Hematopoietic multipotent progenitor cell treated with erythropoietin and hydrocortisone succinate and interleukin-3 and kit ligand, for 4 days (in vitro differentiated cells): ENCODE measurements around the gene HHATL.

ENCODE experiments used
- DNase-seq: peaks from one replicate; pipeline ENCODE4 v3.0.0-alpha.2; 2015

Gene HHATL

GRCh38 chr3:42662813-42663535 lies 39.6 kb downstream of the HHATL start:
- DNase-seq, result no peak

DNA sequence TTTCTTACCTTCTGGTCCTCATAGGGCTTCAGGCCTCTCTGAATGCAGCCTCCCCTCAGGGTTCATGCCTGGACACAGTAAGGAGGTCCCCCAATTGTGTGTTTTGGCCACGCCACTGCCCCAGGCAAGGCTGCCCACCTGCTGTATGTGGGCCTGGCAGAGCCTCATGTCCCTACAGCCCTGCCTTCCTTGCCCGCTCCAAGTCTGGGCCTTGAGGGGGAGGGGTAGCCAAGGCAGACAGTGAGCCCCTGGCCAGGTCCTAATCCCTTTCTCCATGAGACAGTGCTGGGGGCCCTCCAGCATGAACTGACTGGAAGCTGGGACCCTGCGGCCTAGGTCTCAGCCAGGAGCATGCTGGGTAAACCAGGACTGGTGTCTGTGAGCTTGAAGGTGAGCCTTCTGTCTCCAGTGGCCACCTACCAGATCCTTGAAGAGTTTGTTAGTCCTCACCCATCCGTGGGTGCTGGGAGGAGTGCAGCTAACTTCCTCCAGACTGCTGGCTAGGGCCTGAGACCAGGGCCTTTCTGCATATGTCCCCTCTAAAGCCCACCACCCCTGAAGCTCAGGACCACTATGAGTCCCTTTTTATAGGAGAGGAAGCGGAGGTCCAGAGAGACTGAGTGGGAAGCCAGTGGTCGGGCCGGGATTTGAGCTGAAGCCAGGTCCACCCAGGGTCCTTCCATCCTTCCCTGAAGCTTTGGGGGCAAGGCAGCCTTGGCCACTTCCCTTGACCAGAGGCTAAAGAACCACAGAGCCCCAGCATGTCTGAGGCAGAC lies 40.4 kb downstream of the HHATL start:
- DNase-seq, result no peak

GRCh38 chr3:42661593-42662022 lies 41.0 kb downstream of the HHATL start:
- DNase-seq, result no peak

DNA sequence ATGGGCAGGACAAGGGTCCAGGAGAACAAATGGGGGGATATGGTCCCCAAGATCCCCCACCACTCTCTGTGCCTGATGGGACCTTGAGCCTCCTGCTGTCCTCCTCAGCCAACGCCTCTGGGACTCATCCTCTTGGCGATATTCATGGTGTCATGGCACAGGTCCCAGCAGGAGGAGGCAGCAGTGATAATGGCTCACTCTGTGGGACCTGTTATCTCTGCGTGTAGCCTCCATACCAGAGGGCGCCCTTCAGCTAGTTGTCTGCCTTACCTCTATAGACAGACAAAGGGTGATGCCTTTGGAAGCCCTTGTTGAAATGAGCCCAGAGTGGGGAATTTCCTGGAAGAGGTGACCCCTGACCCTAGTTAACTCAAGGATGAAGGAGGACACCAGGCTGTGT lies 41.7 kb downstream of the HHATL start:
- DNase-seq, result peak; percentile 71

GRCh38 chr3:42660131-42660715 lies 42.4 kb downstream of the HHATL start:
- DNase-seq, result no peak

GRCh38 chr3:42659451-42660130 lies 43.0 kb downstream of the HHATL start:
- no peak for DNase-seq

GRCh38 chr3:42658771-42659390 lies 43.7 kb downstream of the HHATL start:
- DNase-seq, result no peak

DNA sequence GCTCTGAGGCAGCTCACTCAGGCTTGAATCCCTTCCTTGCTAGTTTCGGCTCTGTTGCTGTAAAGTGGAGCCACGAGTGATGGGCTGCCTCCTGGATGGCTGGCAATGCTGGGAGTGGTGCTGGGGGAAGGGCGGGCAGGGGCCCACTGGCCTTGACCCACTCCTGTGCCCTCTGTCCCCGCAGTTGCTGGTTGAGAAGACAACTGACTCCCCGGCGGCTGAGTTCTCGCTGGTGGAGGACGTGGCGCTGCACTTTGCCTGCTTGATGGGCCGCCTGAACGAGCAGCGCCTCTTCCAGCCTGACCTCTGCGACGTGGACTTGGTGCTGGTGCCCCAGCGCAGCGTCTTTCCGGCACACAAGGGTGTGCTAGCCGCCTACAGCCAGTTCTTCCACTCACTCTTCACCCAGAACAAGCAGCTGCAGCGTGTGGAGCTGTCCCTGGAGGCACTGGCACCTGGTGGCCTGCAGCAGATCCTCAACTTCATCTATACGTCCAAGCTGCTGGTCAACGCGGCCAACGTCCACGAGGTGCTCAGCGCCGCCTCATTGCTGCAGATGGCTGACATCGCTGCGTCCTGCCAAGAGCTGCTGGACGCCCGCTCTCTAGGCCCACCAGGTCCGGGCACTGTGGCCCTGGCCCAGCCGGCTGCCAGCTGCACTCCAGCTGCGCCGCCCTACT lies 44.4 kb downstream of the HHATL start:
- no peak for DNase-seq

- no peak for DNase-seq
Observed at GRCh38 chr3:42657675-42658074, 44.9 kb downstream of the HHATL start.

DNA sequence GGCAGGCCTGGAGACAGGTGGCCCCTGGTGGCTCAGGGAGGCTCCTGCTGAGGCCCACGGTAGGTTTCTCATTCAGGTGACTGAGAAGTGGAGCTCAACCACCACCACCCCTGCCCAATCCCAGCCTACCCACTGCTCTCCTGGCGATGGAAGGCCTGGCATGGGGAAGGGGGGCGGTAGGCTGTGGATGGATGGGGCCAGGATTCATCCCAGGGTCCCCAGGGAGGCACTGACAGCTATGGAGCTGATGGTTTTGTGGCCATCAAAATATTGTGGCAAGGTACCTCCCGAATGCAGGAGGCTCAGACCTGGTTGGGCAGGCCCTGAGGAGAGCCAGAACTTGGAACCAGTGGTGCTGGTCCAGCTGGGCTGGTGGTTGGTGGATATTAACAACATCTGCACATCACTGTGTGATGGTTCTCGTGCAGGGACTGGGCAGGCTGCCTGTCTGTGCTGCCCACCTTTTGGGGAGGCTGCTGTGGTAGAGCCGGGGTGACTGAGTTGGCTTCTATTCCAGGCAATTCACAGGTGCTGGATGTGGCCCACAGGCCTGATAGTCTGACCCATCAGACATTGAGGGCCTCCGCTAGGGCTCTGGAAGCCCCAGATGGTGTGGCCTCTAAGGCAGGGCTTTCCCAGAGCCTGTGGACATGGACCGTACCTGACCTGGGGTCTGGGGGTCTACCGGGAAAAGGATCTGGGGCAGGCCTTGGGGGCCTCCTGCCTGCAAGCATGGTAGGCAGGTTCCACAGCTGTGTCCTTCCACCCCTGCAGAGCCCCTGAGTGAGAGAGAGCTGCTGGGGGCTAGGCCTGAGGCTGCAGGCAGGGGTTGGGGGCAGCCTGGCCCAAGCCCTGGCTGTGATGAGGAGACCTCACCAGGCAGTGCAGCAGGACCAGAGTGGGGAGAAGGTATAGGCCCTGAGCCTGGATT lies 45.7 kb downstream of the HHATL start:
- DNase-seq, result no peak

- DNase-seq, result no peak
Observed at GRCh38 chr3:42655980-42656679, 46.5 kb downstream of the HHATL start.

DNA sequence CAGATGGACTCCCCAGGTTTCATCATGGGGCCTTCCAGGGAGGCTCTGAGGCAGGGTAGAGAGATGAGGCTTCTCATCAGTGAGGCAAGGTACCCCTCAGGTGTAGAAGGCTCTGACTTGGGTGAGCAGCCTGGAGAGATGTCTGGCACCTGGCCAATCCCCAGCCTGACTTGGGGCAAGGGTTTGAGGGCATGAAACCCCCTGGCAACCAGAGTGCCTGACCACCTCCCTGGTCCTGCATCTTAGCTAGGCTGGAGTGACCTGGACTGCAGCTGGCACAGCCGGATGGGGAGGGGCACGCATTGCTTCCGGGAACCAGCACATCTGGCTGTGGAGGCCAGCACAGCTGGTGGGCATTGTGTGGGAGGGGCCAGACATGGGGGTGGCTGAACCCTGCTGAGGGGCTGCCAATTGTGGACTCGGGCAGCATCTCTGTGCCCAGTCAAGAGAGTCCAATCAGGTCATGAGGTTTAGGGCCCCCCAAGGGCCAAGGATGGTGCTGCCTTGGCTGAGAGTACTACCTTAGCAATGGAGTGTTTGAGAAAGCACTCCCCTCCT lies 47.2 kb downstream of the HHATL start:
- DNase-seq, result no peak

GRCh38 chr3:42654331-42655201 lies 48.0 kb downstream of the HHATL start:
- peak; percentile 60 for DNase-seq

- DNase-seq, result peak; percentile 46
Observed at GRCh38 chr3:42653560-42654330, 48.9 kb downstream of the HHATL start, which contains the start of gene ZBTB47. Gene ZBTB47 (plus strand): TSS chr3:42653697. CDS start chr3:42658356, 4,659 bp downstream.

DNA sequence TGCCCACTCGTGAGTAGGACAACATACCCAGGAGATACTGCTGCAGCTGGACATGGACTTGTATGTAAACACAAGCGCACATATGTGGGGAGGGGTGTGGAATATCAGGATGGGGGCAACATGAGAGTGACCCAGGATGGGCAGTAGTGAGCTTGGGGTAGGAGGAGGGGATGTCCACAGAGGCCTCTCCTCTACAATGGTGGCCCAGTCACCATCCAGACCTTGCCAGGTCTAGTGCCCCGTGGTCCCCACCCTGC lies 49.4 kb downstream of the HHATL start:
- no peak for DNase-seq

DNA sequence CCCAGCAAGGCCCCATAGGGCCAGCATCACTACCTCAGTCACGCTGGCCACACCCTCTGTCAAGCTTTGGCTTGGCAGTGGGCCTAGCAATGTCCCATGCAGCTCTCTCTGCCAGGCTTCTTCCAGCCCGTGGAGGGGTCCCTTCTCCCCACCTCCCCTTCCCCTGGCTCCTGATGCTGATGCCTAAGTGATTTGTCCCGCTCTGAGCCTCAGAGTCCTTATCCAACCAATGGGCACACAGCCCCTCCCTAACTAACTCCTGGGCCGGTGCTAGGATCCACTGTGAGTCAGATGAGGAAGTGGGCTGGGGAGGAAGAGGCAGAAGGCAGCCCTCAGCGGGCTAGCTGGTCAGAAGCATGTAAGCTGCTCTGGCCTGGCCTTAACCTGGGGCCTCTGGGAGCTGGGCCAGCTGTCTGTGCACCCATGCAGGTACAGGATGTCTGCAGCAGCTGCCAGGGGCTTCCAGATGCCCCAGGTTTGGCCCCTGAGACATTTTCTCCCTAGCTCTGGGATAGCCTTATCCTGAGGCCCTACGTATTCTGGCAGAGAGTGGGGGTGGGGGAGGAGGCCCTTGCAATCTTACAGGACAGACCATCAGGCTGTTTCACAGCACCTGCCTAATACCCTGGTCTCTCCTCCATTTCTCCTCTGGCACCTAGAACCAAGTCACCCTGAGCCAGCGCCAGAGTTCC lies 49.8 kb downstream of the HHATL start:
- DNase-seq, result peak; percentile 89

GRCh38 chr3:42652251-42652610 lies 50.4 kb downstream of the HHATL start:
- no peak for DNase-seq
